NCI-H146 treated with DMSO at 0.1 percent for 48 hours (cell line): Measurements from ENCODE around the gene CARD19.

Experiments
- DNase-seq: peaks from one replicate; lab custom pipeline; 2025; ENCODE audit not compliant: unreplicated experiment; lab: John Stamatoyannopoulos, UW

Gene CARD19

DNA sequence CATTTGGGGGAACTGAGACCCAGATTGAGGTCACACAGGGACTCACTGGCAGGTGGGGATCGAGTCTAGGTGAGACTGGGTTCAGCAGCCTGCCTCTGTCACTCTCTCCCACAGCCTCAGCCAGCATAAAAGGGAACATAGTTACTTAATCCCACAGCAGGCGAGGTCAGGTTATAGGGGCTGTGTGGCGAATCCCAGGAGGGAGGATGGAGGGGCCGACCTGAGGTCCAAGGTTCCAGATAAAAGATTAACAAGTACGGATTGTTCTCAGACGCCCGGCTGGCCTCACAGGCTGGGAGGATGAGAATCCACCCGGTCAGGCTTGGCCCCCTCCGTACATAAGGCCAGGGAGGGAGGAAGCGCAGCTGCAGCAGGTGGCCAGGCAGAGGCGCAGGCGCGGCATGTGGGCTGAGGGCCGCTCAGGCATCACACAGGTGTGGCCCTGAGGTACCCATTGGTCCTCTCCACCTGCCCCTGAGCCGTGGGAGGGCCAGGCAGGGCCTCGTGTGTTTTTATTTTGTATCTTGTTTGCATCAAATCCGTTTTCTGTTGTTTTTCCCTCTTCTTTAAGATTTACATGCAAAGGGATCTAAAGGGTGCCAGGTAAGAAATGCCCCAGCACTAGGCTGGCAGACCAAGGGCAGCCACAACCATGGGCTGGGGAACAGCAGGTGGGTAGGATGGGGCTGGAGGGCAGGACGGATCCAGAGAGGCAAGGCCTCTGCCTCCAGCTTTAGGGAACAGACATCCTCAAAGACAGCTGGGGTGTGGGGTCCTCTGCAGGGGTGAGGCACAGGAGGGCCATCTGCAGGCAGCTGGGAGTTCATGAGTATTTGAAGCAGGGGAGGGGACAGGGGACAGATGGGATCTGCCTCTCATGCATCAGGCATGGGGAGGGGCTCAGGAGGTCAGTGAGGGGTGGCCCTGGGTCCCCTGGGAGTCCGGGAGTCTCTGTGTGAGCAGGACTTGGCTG, 33.9 kb upstream of the CARD19 start:
- DNase-seq = peak; percentile 49

DNA sequence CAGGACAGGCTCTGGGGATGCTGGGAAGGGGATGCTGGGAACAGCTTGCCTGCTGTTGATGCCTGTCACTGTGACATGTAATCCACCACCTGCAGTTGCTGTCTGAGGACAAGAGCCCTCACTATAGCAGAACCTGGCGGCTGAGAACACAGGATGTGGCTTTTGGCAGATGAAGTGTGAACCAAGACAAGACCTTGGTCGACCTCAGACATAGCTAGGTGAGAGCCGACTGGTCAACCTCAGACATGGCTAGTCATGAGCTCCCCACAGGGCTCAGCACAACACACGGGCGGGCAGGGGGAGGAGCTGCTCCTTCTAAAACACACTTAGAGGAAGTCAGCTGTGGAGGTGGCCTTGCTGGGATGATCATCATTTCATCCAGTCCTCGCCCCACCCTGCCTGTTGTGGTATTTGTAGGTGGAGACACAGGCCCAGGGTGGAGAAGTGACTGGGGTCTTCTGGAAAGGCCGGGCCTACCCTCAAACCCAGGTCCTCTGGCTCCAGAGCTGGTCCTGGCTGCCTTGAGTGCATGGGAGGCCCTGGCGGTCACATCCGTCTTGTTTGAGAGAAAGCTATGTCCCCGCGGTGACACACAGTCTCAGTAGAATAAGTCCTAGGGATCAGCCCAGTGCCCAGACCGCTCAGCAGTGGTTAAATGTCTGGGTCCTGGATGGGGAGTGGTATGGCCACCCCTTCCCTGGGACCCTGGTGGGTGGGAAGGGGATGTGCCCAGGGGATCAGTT, 31.5 kb upstream of the CARD19 start:
- no peak for DNase-seq

DNA sequence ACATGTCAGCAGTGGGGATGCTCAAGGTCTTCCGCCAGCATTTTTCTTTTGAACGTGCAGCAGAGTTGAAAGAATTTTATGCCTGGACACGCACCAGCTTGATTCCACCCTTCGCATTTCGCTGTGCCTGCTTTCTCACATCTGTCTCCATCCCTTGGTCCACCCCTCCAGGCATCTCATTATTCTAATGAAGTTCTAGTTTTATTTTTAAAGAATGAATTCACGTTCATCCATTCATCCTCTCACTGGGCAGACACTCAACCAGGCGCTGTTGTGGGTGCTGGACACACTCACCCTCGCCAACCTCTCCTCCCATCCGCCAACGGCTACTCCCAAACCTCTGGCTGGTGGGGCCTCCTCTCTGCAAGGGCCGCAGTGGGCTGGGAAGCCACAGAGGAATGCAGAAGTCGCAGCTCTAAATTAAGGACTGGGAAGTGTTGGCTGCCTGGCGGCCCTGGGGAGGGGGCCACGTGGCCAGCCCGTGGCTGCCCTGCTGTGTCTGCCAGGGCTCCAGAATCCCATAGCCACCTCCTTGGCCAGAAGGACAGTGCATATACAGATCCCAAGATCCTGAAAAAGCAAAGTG, 30.8 kb upstream of the CARD19 start:
- DNase-seq = no peak

- DNase-seq = no peak
Observed at GRCh38 chr9:93066978-93067603, 28.9 kb upstream of the CARD19 start.

DNA sequence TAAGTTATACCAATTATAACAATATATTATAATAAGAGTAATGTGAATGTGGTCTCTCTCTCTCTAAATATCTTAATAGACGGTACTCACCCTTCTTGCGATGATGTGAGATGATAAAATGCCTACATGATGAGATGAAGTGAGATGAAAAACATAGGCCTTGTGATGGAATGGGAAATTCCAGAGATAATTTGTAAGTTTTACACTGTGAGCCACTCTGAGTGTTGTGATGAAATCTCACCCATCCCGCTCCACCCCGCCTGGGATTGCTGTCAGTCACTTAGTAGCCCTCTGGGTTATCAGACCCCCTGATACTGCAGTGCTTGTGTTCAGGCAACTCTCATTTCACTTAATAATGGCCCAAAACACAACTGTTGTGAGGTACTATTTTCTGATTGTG, 27.1 kb upstream of the CARD19 start:
- DNase-seq = no peak

DNA sequence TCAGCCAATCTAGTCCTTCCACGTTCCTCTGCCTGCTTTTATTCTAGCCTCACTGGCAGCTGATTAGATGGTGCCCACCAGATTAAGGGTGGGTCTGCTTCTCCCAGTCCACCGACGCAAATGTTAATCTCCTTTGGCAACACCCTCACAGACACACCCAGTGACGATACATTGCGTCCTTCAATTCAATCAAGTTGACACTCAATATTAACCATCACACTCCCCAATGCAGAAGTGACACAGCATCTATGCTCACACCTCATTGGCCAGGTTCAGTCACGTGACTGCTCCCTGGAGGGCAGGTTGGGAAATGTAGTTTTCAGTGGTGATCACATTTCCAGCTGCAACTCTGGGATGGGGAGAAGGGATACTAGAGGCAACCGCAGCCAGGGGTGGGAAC, 24.6 kb upstream of the CARD19 start:
- no peak for DNase-seq

GRCh38 chr9:93072383-93072795, 23.6 kb upstream of the CARD19 start:
- no peak for DNase-seq

DNA sequence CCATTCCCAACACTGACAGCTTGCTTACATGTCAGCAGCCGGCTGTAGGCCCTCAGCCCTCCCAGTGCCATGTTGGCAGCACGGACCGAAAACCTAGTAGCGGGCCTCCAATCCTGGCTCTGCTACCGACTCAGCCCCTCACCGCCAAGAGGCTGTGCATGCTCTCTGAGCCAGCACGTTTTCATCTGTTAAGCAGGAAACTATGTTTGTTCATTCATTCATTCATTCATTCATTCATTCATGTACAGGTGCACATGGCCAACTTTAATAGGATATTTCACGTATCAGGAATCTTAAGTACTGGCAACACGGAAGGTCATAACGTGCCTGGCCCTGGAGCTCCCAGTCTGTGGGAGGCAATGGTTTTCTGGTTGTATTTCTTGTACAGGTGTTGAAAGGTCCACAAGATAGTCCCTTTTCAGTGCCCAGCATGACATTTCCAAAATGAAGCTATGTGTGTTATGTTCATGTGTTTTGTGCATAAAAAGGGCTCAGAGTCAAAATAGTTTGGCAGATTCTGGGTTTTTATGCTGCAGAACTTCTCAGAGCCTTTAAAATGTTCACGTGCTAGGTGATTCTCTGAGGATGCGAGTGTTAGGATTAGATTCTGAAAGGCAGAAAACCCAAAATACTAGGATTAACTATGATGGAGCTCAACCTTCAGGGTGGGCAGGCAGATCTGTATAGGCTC, 19.8 kb upstream of the CARD19 start:
- no peak for DNase-seq

DNA sequence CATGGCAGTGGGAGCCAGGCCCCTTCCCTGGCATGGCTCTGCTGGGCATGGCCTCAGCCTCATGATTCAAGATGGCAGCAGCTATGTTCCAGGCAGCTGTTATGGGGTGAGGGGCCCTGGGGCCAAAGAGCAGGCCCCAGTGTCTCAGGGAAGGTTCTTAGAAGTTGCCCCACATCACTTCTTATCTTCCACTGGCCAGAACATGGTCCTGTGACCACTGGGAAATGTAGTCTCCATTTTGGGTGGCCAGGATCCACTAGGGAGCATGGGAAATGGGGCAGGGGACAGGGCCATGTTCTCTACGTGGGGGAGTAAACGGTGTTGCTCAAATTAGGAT, 19.3 kb upstream of the CARD19 start:
- no peak for DNase-seq

DNA sequence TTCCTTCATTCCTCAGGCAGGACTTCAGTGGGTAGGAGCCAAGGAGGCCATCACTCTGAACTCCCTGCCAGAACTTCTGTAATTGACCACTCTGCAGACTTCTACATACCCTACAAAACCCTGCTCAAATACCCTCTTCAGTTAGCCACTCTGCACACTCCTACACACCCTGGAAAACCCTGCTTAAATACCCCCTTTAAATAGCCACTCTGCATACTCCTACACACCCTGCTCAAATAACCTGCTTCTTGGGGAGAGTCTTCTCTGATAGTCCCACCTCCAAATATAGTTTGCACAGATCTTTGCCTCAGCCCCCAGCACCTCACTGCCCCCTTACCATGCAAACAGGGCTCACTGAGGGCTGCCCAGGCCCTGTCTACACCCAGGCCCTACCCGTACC, 18.6 kb upstream of the CARD19 start:
- no peak for DNase-seq

GRCh38 chr9:93077811-93078210, 18.2 kb upstream of the CARD19 start:
- no peak for DNase-seq

- no peak for DNase-seq
Observed at GRCh38 chr9:93079371-93079770, 16.6 kb upstream of the CARD19 start.

DNA sequence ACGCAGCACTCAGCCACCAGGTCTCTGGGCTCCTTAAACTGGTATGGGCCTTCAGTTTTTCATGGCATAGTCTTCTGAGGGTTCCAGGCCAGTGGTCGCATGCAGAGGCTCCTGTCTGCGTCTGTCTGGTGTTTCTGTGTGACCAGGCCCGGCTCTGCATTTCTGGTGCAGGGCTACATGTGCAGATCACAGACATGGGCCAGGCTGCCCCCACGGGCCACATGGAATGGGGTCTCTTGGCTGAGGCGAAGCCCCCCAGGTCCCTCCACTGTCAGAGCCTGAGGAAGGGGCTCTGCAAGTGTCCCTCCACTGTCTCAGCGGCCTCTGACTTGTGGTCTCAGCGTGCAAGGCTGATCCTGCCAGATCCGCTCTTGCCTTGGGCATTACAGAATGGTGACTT, 15.6 kb upstream of the CARD19 start:
- no peak for DNase-seq

DNA sequence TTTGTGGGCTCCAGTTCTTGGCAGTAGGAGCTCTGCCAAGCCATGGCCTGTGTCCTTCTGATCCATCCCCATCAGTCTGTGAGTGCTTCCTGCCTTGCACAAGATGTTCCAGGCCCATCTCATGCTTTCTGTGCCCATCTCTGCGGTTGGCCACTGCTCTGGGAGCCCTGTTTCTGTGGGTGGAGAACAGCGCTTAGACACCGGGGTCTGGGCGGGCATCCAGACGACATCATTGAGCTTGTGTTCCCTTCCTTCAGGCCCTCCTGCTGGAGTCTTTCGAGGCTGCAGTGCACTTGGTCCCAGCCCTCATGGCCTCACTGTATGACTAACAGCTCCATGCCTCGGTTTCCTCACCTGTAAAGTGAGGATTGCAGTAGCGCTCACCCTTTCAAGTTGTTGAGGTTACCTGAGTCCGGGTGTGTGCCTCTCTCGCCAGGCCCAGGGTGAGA, 14.9 kb upstream of the CARD19 start:
- DNase-seq = no peak

GRCh38 chr9:93081931-93082330, 14.1 kb upstream of the CARD19 start:
- DNase-seq = no peak

DNA sequence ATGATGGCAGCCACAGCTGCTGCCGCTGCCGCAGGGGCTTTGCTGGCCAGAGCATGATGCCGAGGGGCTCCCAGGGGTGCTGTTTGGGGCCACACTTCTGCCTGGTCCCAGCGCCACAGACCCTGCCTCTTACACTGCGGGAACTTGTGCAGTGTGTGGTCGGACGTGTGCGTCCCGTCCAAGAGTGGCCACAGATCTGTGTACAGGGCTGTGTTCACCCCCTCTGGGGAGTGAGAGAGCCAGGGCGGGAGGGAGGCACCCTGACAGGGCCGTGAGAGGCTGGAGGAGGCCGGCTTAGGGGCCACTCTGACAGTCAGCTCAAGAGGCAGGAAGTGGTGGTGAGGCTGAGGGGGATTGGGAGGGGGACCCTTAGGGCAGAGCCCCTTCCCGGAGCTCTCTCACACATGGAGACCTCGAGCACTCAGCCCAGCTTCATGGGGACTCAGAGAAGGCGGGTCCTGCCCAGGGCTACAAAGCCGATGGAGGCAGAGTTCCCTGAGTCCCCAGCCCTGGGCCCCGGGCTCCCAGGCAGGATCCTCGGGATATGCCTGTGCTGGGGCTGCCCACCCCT, 13.1 kb upstream of the CARD19 start:
- no peak for DNase-seq

- no peak for DNase-seq
Observed at GRCh38 chr9:93083592-93084470, 12.2 kb upstream of the CARD19 start.

GRCh38 chr9:93084471-93084881, 11.5 kb upstream of the CARD19 start:
- no peak for DNase-seq

GRCh38 chr9:93085676-93086075, 10.3 kb upstream of the CARD19 start:
- DNase-seq = no peak
